ENCODE results near the gene HDAC9.

DNA sequence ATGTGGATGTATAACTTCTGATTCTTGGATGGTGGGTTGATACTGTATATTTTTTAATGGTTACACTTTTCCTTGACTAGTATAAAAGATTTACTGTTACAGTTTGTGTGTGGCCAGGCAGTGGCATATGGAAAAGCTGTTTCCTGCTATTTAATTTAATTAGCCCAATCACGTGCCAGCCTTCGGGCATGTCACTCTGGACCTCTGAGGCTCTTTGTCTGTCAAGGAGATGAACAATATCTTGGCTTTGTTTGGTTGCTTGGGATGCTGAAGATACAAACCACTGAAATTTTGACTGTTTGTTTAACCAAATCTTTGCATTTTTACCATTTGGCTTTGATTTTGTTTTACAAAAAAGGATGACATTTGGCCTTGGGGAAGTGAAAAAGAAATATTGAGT lies 185.0 kb downstream of the HDAC9 start:
- TF ChIP-seq, protein P1, sequence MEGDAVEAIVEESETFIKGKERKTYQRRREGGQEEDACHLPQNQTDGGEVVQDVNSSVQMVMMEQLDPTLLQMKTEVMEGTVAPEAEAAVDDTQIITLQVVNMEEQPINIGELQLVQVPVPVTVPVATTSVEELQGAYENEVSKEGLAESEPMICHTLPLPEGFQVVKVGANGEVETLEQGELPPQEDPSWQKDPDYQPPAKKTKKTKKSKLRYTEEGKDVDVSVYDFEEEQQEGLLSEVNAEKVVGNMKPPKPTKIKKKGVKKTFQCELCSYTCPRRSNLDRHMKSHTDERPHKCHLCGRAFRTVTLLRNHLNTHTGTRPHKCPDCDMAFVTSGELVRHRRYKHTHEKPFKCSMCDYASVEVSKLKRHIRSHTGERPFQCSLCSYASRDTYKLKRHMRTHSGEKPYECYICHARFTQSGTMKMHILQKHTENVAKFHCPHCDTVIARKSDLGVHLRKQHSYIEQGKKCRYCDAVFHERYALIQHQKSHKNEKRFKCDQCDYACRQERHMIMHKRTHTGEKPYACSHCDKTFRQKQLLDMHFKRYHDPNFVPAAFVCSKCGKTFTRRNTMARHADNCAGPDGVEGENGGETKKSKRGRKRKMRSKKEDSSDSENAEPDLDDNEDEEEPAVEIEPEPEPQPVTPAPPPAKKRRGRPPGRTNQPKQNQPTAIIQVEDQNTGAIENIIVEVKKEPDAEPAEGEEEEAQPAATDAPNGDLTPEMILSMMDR (IDR thresholded peaks at IDR 0.05): no peak
- no peak for TF ChIP-seq POLR2A (IDR thresholded peaks at IDR 0.05)
